Stomach (tissue), 4 donors: ENCODE results near the gene PLGRKT.

ENCODE experiments used
- POLR2A ChIP-seq, 4 donors: fragments of 450-650 bp; IDR thresholded peaks; one replicate each; pipeline ENCODE4 v1.6.1; 2016; ENCODE audit warnings: antibody characterized with exemption in 4 of 4, control low read depth in 2 of 4, mild to moderate bottlenecking in 1 of 4, moderate library complexity in 1 of 4
- POLR2AphosphoS5 ChIP-seq, 3 donors: sonication (generic); formaldehyde crosslinking; IDR thresholded peaks; one replicate each; pipeline ENCODE4 v1.6.1; 2016; ENCODE audit warnings: antibody characterized with exemption in 3 of 3
- TF ChIP-seq, protein P1 (sequence below), 7 experiments: fragments of 450-650 bp in 4 of 7; fragments of 200-600 bp in 3 of 7; sonication (generic) in 3 of 7; IDR thresholded peaks; one replicate each; pipeline ENCODE4 v1.5.1; 2016 to 2019; ENCODE audit warnings: antibody characterized with exemption in 7 of 7, control low read depth in 2 of 7, mild to moderate bottlenecking in 1 of 7

DNA sequence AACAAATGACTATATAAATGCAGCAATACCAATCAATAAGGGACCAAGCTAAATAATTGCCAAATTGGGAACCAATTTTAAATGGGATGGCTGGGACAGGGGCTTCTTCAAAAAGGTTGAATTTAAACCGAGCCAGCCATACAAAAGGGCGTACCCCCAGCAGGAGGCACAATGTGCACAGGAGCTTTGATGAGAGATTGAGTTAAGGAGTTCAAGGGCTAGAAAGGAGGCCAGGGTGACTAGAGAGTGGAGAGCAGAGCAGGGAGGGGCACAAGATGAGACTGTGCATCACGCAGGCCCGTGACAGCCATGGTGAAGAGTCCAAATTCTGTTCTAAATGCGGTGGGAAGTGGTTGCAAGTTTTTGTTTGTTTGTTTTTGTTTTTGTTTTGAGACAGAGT lies 49.3 kb upstream of the PLGRKT start:
- TF ChIP-seq, protein P1, sequence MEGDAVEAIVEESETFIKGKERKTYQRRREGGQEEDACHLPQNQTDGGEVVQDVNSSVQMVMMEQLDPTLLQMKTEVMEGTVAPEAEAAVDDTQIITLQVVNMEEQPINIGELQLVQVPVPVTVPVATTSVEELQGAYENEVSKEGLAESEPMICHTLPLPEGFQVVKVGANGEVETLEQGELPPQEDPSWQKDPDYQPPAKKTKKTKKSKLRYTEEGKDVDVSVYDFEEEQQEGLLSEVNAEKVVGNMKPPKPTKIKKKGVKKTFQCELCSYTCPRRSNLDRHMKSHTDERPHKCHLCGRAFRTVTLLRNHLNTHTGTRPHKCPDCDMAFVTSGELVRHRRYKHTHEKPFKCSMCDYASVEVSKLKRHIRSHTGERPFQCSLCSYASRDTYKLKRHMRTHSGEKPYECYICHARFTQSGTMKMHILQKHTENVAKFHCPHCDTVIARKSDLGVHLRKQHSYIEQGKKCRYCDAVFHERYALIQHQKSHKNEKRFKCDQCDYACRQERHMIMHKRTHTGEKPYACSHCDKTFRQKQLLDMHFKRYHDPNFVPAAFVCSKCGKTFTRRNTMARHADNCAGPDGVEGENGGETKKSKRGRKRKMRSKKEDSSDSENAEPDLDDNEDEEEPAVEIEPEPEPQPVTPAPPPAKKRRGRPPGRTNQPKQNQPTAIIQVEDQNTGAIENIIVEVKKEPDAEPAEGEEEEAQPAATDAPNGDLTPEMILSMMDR (IDR thresholded peaks at IDR 0.05): no peak
- TF ChIP-seq POLR2A (IDR thresholded peaks at IDR 0.05) (no peak), POLR2AphosphoS5 (IDR thresholded peaks at IDR 0.05) (no peak)
